HepG2 (cell line): ENCODE measurements around the gene TBX5. TPM values are rescaled to one million over a fixed set of nuclear protein-coding genes. Genes with fewer than 3 reads are reported as not detected.

Experiments
- ATAC-seq: fragments of 200-7000 bp; cut with Tn5 transposase; 3 replicates; pipeline ENCODE4 v1.9.1; 2020; ENCODE audit warnings: mild to moderate bottlenecking, moderate library complexity
- BruUV-seq: library from RNA; stranded (reverse); fragments of 400-500 nt; replicated peaks from 2 replicates; lab custom pipeline; 2021; lab: Mats Ljungman, UMichigan
- CTCF ChIA-PET: fragments of 300-600 bp; formaldehyde crosslinking; extraction: SDS; loops from one replicate; lab custom pipeline; 2021; ENCODE audit warnings: low total read pairs, inconsistent platforms, low intra/inter-chr PET ratio; lab: Yijun Ruan, JAX
- POLR2A ChIA-PET: fragments of 350-600 bp; sonication (Branson Sonifier 250); formaldehyde crosslinking; loops from one replicate; lab custom pipeline; 2020; ENCODE audit warnings: antibody characterized with exemption, inconsistent platforms; lab: Yijun Ruan, JAX
- DNase-seq: peaks from one replicate; pipeline ENCODE4 v3.0.0-alpha.2; 2015; ENCODE audit warnings: low spot score
- FAIRE-seq: peaks from 3 replicates; lab custom pipeline; 2011; peaks lifted over from hg19 to GRCh38; lab: Jason Lieb, UNC
- H2AFZ ChIP-seq: one replicate; pipeline ENCODE4 v1.6.1; 2011; ENCODE audit warnings: low read length, inconsistent platforms
- H3K27ac ChIP-seq: fragments of 300-600 bp; 3 replicates; pipeline ENCODE4 v1.8.0; 2011; ENCODE audit warnings: mixed run types, mild to moderate bottlenecking, mixed read lengths, low read length, inconsistent platforms; ENCODE audit not compliant: insufficient read depth; ENCODE audit errors: extremely low read length
- H3K27me3 ChIP-seq, 2 experiments: fragments of 200-600 bp in 1 of 2; 2 replicates in 1 of 2; 3 replicates in 1 of 2; pipeline versions ENCODE4 v1.6.0 to v1.8.0; 2011; ENCODE audit warnings: low read length in 2 of 2, mild to moderate bottlenecking in 2 of 2, moderate library complexity in 2 of 2, inconsistent platforms in 1 of 2; ENCODE audit not compliant: insufficient read depth in 2 of 2, control insufficient read depth in 1 of 2
- H3K36me3 ChIP-seq, 2 experiments: fragments of 200-600 bp in 1 of 2; replicated peaks in 1 of 2; 2 replicates in 1 of 2; 3 replicates in 1 of 2; pipeline versions ENCODE4 v1.5.1 to v1.8.0; 2011; ENCODE audit warnings: low read length in 2 of 2, inconsistent platforms in 1 of 2; ENCODE audit not compliant: insufficient read depth in 2 of 2, control insufficient read depth in 1 of 2
- H3K4me1 ChIP-seq: 2 replicates; pipeline ENCODE4 v1.5.1; 2012; ENCODE audit warnings: low read length, inconsistent platforms; ENCODE audit not compliant: insufficient read depth
- H3K4me2 ChIP-seq: 2 replicates; pipeline ENCODE4 v1.6.0; 2011; ENCODE audit warnings: low read depth, low read length, inconsistent platforms
- H3K4me3 ChIP-seq, 3 experiments: fragments of 200-600 bp in 1 of 3; sonication (generic), shearing (Covaris generic) in 1 of 3; replicated peaks in 1 of 3; 2 replicates each; pipeline ENCODE4 v1.5.1; 2011 to 2016; ENCODE audit warnings: low read length in 3 of 3, inconsistent platforms in 2 of 3, low read depth in 2 of 3, mild to moderate bottlenecking in 2 of 3, control low read depth in 1 of 3, mixed read lengths in 1 of 3; ENCODE audit not compliant: insufficient read depth in 1 of 3
- H3K79me2 ChIP-seq: one replicate; pipeline ENCODE4 v1.6.1; 2011; ENCODE audit warnings: low read length, inconsistent platforms; ENCODE audit not compliant: insufficient read depth
- H3K9ac ChIP-seq: 2 replicates; pipeline ENCODE4 v1.6.0; 2011; ENCODE audit warnings: mild to moderate bottlenecking, low read depth, low read length, inconsistent platforms; ENCODE audit not compliant: insufficient read depth
- H3K9me3 ChIP-seq: 2 replicates; pipeline ENCODE4 v1.5.1; 2012; ENCODE audit warnings: mild to moderate bottlenecking, low read length
- H4K20me1 ChIP-seq: 2 replicates; pipeline ENCODE4 v1.6.0; 2011; ENCODE audit warnings: inconsistent platforms, mild to moderate bottlenecking, low read length, moderate library complexity; ENCODE audit not compliant: insufficient read depth
- ARNTL ChIP-seq: sonication (generic); formaldehyde crosslinking; IDR thresholded peaks from 2 replicates; pipeline ENCODE4 v1.4.0; 2020; ENCODE audit warnings: mild to moderate bottlenecking, missing genetic modification reagents
- BRD4 ChIP-seq: sonication (generic); formaldehyde crosslinking; IDR thresholded peaks from 2 replicates; pipeline ENCODE4 v1.4.0; 2020; ENCODE audit warnings: missing genetic modification reagents
- GPN1 ChIP-seq: sonication (generic); formaldehyde crosslinking; IDR thresholded peaks from 2 replicates; pipeline ENCODE4 v1.5.1; 2020; ENCODE audit warnings: missing genetic modification reagents, borderline replicate concordance
- MIER2 ChIP-seq: IDR thresholded peaks from 2 replicates; pipeline ENCODE4 v1.6.1; 2016; ENCODE audit warnings: missing biosample characterization, missing genetic modification reagents
- ZNF883 ChIP-seq: sonication (generic); formaldehyde crosslinking; IDR thresholded peaks from 2 replicates; pipeline ENCODE4 v1.5.1; 2020; ENCODE audit warnings: mild to moderate bottlenecking, missing genetic modification reagents; ENCODE audit errors: not compliant biosample characterization
- ZSCAN29 ChIP-seq: sonication (generic); formaldehyde crosslinking; conservative IDR thresholded peaks from 2 replicates; pipeline ENCODE4 v1.4.0; 2020; ENCODE audit warnings: mild to moderate bottlenecking, missing genetic modification reagents
- WGBS: methylation state at CpG from one replicate; pipeline ENCODE4 v1.1.6; 2017; ENCODE audit warnings: low lambda C conversion rate; 5-methylcytosine and 5-hydroxymethylcytosine counted together
- in situ Hi-C: cut with HindIII; loops from 2 replicates; pipeline ENCODE4 v1.10.0; 2017; ENCODE audit warnings: low pct_unique_long_range_greater_than_20kb; ENCODE audit not compliant: extremely low pct_ligation_motif_present
- intact Hi-C: fragments of 100-400 bp; cut with micrococcal nuclease; formaldehyde crosslinking; loops from one replicate; pipeline ENCODE4 v1.10.0; 2022; ENCODE audit not compliant: unreplicated experiment
- polyA plus RNA-seq, 8 experiments: library from polyadenylated mRNA; depleted of rRNA in 3 of 8; stranded (reverse) in 7 of 8; unstranded in 1 of 8; fragments of >200 nt; fragmentation: Illumina TruSeq in 4 of 8; extraction: Trizol in 4 of 8; gene quantifications; 2 replicates each; pipeline versions ENCODE4 v1.2.1 to v1.2.3, GENCODE V29; 2011 to 2016; ENCODE audit warnings: low read depth in 4 of 8, missing spikeins in 1 of 8, mixed read lengths in 1 of 8; ENCODE audit not compliant: insufficient read depth in 1 of 8
- total RNA-seq, 5 experiments: library from RNA; depleted of rRNA; stranded (reverse); fragments of >200 nt; fragmentation: Illumina TruSeq; extraction: Trizol; gene quantifications; 2 replicates each; pipeline ENCODE4 v1.2.3, GENCODE V29; 2016; ENCODE audit warnings: low read depth in 1 of 5
- TF ChIP-seq, protein P1 (sequence below): sonication (generic); formaldehyde crosslinking; IDR thresholded peaks from 2 replicates; pipeline ENCODE4 v1.9.0; 2021; ENCODE audit warnings: missing genetic modification reagents, mild to moderate bottlenecking, borderline replicate concordance
- TF ChIP-seq, protein P2 (sequence below): sonication (generic); formaldehyde crosslinking; IDR thresholded peaks from 2 replicates; pipeline ENCODE4 v1.5.0; 2020; ENCODE audit warnings: missing genetic modification reagents
- TF ChIP-seq, protein P3 (sequence below): sonication (generic); formaldehyde crosslinking; IDR thresholded peaks from 2 replicates; pipeline ENCODE4; 2020; ENCODE audit warnings: missing genetic modification reagents, mild to moderate bottlenecking, borderline replicate concordance
- TF ChIP-seq, protein P4 (sequence below): sonication (generic); formaldehyde crosslinking; IDR thresholded peaks from 2 replicates; pipeline ENCODE4 v1.5.0; 2020; ENCODE audit warnings: missing genetic modification reagents, mild to moderate bottlenecking, borderline replicate concordance

The TBX5 gene
- total and polyA plus RNA-seq, 2 of the 13 experiments (the other 11 are each of a cell fraction or from before 2014, with no cell fraction given) = not detected

DNA sequence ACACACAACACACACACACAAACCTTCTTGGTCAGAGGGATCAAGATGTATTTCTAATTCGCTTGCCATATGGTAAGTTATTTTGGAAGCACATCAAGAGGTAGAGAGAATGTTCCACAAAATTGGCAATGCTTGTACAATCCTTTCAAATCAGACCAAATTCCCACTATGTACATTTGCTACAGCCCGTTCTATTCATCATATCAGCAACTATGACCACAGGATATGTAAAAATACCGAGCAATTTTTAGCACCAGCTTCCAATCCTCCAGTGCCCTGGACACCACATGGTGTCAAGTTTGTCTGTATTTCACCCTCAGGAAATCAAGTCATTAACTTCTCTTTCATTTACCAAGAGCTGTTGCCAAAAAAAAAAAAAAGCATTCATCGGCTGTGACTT lies 21.2 kb downstream of the TBX5 start (continued):
- TF ChIP-seq GPN1 (CRISPR knock-in tag) (no peak), ARNTL (CRISPR knock-in tag) (no peak)

DNA sequence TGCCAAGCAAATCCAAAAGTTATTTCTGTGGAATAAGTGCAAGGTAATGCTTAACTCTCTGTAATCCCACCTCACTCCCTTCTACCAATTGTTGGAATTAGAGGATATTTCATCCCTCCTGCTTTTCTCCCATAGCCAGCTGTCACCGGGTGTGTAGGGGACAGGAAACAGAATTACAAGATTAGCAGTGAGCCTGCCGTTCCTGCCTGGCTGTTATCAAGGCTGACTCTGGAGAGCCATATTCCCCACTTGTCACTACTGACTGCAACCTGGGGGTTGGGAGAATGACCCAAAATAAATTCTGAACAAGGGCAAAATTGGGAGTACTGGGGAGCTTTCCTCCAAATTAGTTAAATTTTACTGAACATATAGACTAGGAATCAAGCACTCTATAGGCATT lies 24.8 kb downstream of the TBX5 start:
- in situ Hi-C loops = no loop called here

DNA sequence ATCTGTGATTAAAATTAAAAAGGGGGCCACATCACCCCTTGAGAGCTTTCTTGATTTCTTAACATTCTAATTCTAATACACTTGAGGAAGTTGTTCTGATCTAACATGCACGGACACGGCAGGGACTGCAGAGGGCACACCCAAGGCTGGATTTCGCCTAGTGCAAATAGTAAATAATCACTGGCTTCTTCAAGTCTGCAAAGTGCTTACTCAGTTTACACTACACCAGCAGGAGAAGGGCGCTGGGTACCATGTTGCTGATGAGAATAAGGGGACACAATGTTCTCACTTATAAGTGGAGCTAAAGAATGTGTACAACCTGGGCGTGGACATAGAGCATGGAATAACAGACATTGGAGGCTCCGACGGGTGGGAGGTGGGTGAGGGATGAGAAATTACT lies 34.2 kb downstream of the TBX5 start:
- no peak for FAIRE-seq
- no peak for ATAC-seq
- WGBS = 23% methylated on average over 7 of the region's 7 CpGs
- H3K27ac ChIP-seq = no peak overlapping the region
- H4K20me1 ChIP-seq = no peaks in the 10 kb centered on the region
- no peak overlapping the region for H3K4me2 ChIP-seq
- no peaks in the 10 kb centered on the region; a peak in 1 of 5 replicates for H3K27me3 ChIP-seq
- in situ Hi-C loops (no loop called here), intact Hi-C loops (no loop called here)
- no TSS peak for BruUV-seq
- H2AFZ ChIP-seq = no peak overlapping the region
- ChIA-PET POLR2A (no interaction called here), CTCF (no interaction called here)
- H3K4me1 ChIP-seq = no peaks in the 10 kb centered on the region
- no peak for DNase-seq
- H3K36me3 ChIP-seq = no peaks in the 10 kb centered on the region
- no peaks in the 10 kb centered on the region for H3K79me2 ChIP-seq
- H3K9me3 ChIP-seq = no peaks in the 10 kb centered on the region; the same call in 1 of the 2 replicates
- no peak overlapping the region for H3K4me3 ChIP-seq
- H3K9ac ChIP-seq = no peak overlapping the region
- TF ChIP-seq, protein P1, sequence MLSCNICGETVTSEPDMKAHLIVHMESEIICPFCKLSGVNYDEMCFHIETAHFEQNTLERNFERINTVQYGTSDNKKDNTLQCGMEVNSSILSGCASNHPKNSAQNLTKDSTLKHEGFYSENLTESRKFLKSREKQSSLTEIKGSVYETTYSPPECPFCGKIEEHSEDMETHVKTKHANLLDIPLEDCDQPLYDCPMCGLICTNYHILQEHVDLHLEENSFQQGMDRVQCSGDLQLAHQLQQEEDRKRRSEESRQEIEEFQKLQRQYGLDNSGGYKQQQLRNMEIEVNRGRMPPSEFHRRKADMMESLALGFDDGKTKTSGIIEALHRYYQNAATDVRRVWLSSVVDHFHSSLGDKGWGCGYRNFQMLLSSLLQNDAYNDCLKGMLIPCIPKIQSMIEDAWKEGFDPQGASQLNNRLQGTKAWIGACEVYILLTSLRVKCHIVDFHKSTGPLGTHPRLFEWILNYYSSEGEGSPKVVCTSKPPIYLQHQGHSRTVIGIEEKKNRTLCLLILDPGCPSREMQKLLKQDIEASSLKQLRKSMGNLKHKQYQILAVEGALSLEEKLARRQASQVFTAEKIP (CRISPR knock-in tag) = no peak
- TF ChIP-seq, protein P2, sequence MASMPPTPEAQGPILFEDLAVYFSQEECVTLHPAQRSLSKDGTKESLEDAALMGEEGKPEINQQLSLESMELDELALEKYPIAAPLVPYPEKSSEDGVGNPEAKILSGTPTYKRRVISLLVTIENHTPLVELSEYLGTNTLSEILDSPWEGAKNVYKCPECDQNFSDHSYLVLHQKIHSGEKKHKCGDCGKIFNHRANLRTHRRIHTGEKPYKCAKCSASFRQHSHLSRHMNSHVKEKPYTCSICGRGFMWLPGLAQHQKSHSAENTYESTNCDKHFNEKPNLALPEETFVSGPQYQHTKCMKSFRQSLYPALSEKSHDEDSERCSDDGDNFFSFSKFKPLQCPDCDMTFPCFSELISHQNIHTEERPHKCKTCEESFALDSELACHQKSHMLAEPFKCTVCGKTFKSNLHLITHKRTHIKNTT = no peak
- TF ChIP-seq, protein P3, sequence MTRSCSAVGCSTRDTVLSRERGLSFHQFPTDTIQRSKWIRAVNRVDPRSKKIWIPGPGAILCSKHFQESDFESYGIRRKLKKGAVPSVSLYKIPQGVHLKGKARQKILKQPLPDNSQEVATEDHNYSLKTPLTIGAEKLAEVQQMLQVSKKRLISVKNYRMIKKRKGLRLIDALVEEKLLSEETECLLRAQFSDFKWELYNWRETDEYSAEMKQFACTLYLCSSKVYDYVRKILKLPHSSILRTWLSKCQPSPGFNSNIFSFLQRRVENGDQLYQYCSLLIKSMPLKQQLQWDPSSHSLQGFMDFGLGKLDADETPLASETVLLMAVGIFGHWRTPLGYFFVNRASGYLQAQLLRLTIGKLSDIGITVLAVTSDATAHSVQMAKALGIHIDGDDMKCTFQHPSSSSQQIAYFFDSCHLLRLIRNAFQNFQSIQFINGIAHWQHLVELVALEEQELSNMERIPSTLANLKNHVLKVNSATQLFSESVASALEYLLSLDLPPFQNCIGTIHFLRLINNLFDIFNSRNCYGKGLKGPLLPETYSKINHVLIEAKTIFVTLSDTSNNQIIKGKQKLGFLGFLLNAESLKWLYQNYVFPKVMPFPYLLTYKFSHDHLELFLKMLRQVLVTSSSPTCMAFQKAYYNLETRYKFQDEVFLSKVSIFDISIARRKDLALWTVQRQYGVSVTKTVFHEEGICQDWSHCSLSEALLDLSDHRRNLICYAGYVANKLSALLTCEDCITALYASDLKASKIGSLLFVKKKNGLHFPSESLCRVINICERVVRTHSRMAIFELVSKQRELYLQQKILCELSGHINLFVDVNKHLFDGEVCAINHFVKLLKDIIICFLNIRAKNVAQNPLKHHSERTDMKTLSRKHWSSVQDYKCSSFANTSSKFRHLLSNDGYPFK (CRISPR knock-in tag) = no peak
- TF ChIP-seq BRD4 (CRISPR knock-in tag) (no peak), MIER2 (CRISPR knock-in tag) (no peak), ZNF883 (CRISPR knock-in tag) (no peak), ZSCAN29 (CRISPR knock-in tag) (no peak)

More for the DNA sequence above, 24.8 kb downstream of the TBX5 start:
- POLR2A ChIA-PET = no interaction called here
- WGBS = 0% methylated on average over 2 of the region's 2 CpGs
- CTCF ChIA-PET = no interaction called here
- TF ChIP-seq, protein P4, sequence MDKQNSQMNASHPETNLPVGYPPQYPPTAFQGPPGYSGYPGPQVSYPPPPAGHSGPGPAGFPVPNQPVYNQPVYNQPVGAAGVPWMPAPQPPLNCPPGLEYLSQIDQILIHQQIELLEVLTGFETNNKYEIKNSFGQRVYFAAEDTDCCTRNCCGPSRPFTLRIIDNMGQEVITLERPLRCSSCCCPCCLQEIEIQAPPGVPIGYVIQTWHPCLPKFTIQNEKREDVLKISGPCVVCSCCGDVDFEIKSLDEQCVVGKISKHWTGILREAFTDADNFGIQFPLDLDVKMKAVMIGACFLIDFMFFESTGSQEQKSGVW (CRISPR knock-in tag) = no peak
- Histone ChIP-seq H3K36me3 (no peaks in the 10 kb centered on the region), H3K9me3 (no peaks in the 10 kb centered on the region), H3K4me2 (no peak overlapping the region), H2AFZ (no peak overlapping the region), H3K79me2 (no peaks in the 10 kb centered on the region), H3K27me3 (peaks cover 2 to 4% of the 10 kb centered on the region in 2 experiments; a peak in 1 of 5 replicates), H3K4me1 (no peaks in the 10 kb centered on the region), H3K9ac (no peak overlapping the region), H3K4me3 (no peak overlapping the region), H3K27ac (no peak overlapping the region), H4K20me1 (no peaks in the 10 kb centered on the region)
- FAIRE-seq (no peak), DNase-seq (no peak), ATAC-seq (no peak)
- no TSS peak for BruUV-seq
- intact Hi-C loops = no loop called here
